H9 (cell line): ENCODE data around the gene PITPNM3. TPM values are rescaled to one million over a fixed set of nuclear protein-coding genes. Genes with fewer than 3 reads are reported as not detected.

Experiments used
- DNase-seq: peaks from one replicate; pipeline ENCODE4 v3.0.0-alpha.2; 2017
- H2AFZ ChIP-seq: one replicate; pipeline ENCODE4 v1.6.1; 2013; ENCODE audit warnings: mild to moderate bottlenecking, low read length, control low read depth, moderate library complexity
- H2AK5ac ChIP-seq: 2 replicates; pipeline ENCODE4 v1.6.1; 2013; ENCODE audit warnings: low read length, control low read depth, mixed read lengths; ENCODE audit not compliant: insufficient read length
- H2BK120ac ChIP-seq: one replicate; pipeline ENCODE4 v1.6.1; 2013; ENCODE audit warnings: low read depth, mild to moderate bottlenecking, low read length, control low read depth, inconsistent platforms; ENCODE audit not compliant: poor library complexity, severe bottlenecking
- H2BK12ac ChIP-seq: 2 replicates; pipeline ENCODE4 v1.6.1; 2013; ENCODE audit warnings: low read length, control low read depth, mixed read lengths, low read depth; ENCODE audit not compliant: insufficient read length
- H2BK15ac ChIP-seq: 2 replicates; pipeline ENCODE4 v1.6.1; 2013; ENCODE audit warnings: low read depth, low read length, control low read depth
- H2BK20ac ChIP-seq: one replicate; pipeline ENCODE4 v1.6.1; 2013; ENCODE audit warnings: low read depth, mild to moderate bottlenecking, low read length, control low read depth, inconsistent platforms; ENCODE audit not compliant: poor library complexity, severe bottlenecking
- H2BK5ac ChIP-seq: 2 replicates; pipeline ENCODE4 v1.6.1; 2013; ENCODE audit warnings: low read length, control low read depth, mixed read lengths; ENCODE audit not compliant: insufficient read length
- H3K14ac ChIP-seq: 2 replicates; pipeline ENCODE4 v1.6.1; 2013; ENCODE audit warnings: low read length, control low read depth; ENCODE audit not compliant: insufficient read depth
- H3K18ac ChIP-seq: 2 replicates; pipeline ENCODE4 v1.6.1; 2013; ENCODE audit warnings: low read depth, mild to moderate bottlenecking, mixed read lengths, low read length, control low read depth; ENCODE audit not compliant: insufficient read length
- H3K23ac ChIP-seq: 2 replicates; pipeline ENCODE4 v1.6.1; 2013; ENCODE audit warnings: low read length, control low read depth, mixed read lengths, low read depth; ENCODE audit not compliant: insufficient read length
- H3K23me2 ChIP-seq: 2 replicates; pipeline ENCODE4 v1.6.1; 2013; ENCODE audit warnings: low read depth, mild to moderate bottlenecking, mixed read lengths, low read length, control low read depth; ENCODE audit not compliant: insufficient read length, poor library complexity, severe bottlenecking
- H3K27ac ChIP-seq: 2 replicates; pipeline ENCODE4 v1.5.1; 2013; ENCODE audit warnings: low read length, control low read depth, mixed read lengths, low read depth; ENCODE audit not compliant: insufficient read length
- H3K27me3 ChIP-seq: 2 replicates; pipeline ENCODE4 v1.6.1; 2013; ENCODE audit warnings: low read length, control low read depth, inconsistent platforms; ENCODE audit not compliant: insufficient read depth
- H3K4ac ChIP-seq: 2 replicates; pipeline ENCODE4 v1.6.1; 2013; ENCODE audit warnings: low read depth, mild to moderate bottlenecking, control low read depth, inconsistent platforms, low read length, moderate library complexity
- H3K4me1 ChIP-seq: 2 replicates; pipeline ENCODE4 v1.6.1; 2013; ENCODE audit warnings: low read length, control low read depth, inconsistent platforms; ENCODE audit not compliant: insufficient read depth
- H3K4me2 ChIP-seq: 2 replicates; pipeline ENCODE4 v1.6.1; 2013; ENCODE audit warnings: low read length, control low read depth, mixed read lengths; ENCODE audit not compliant: insufficient read length, insufficient read depth
- H3K56ac ChIP-seq: 2 replicates; pipeline ENCODE4 v1.6.1; 2013; ENCODE audit warnings: low read depth, mild to moderate bottlenecking, mixed read lengths, low read length, control low read depth; ENCODE audit not compliant: insufficient read length
- H3K79me1 ChIP-seq: 2 replicates; pipeline ENCODE4 v1.6.1; 2013; ENCODE audit warnings: low read depth, mild to moderate bottlenecking, moderate library complexity, low read length, control low read depth, inconsistent platforms; ENCODE audit not compliant: insufficient read depth, poor library complexity, severe bottlenecking
- H3K79me2 ChIP-seq: 2 replicates; pipeline ENCODE4 v1.6.1; 2013; ENCODE audit warnings: low read length, control low read depth, inconsistent platforms; ENCODE audit not compliant: insufficient read depth
- H3K9ac ChIP-seq: 2 replicates; pipeline ENCODE4 v1.6.1; 2013; ENCODE audit warnings: low read length, control low read depth, mixed read lengths; ENCODE audit not compliant: insufficient read length; ENCODE audit errors: extremely low read depth
- H3K9me3 ChIP-seq: one replicate; pipeline ENCODE4 v1.6.1; 2013; ENCODE audit warnings: low read depth, low read length, inconsistent platforms; ENCODE audit not compliant: control insufficient read depth
- H3T11ph ChIP-seq: one replicate; pipeline ENCODE4 v1.6.1; 2013; ENCODE audit warnings: mild to moderate bottlenecking, low read length, control low read depth, inconsistent platforms
- H4K20me1 ChIP-seq: one replicate; pipeline ENCODE4 v1.6.1; 2013; ENCODE audit not compliant: control insufficient read depth, insufficient read length, insufficient read depth
- H4K5ac ChIP-seq: 2 replicates; pipeline ENCODE4 v1.6.1; 2013; ENCODE audit warnings: low read depth, mild to moderate bottlenecking, mixed read lengths, low read length, control low read depth; ENCODE audit not compliant: insufficient read length
- H4K8ac ChIP-seq: replicated peaks from 2 replicates; pipeline ENCODE4 v1.6.1; 2013; ENCODE audit warnings: low read length, control low read depth, mixed read lengths, low read depth; ENCODE audit not compliant: insufficient read length
- H4K91ac ChIP-seq: 2 replicates; pipeline ENCODE4 v1.6.1; 2013; ENCODE audit warnings: low read depth, mild to moderate bottlenecking, moderate library complexity, mixed read lengths, low read length, control low read depth; ENCODE audit not compliant: insufficient read length
- H3K27ac Mint-ChIP-seq, 3 experiments: 2 replicates in 2 of 3; 3 replicates in 1 of 3; pipeline ENCODE4 v1.8.0; 2020 to 2021; ENCODE audit warnings: mixed read lengths in 3 of 3, mild to moderate bottlenecking in 1 of 3, moderate library complexity in 1 of 3
- H3K27me3 Mint-ChIP-seq: 2 replicates; pipeline ENCODE4 v1.8.0; 2021; ENCODE audit warnings: low read depth, mild to moderate bottlenecking, moderate library complexity, mixed read lengths
- H3K36me3 Mint-ChIP-seq, 3 experiments: 2 replicates in 2 of 3; 3 replicates in 1 of 3; pipeline ENCODE4 v1.8.0; 2020 to 2021; ENCODE audit warnings: low read depth in 3 of 3, mixed read lengths in 3 of 3; ENCODE audit not compliant: insufficient read depth in 1 of 3
- H3K4me1 Mint-ChIP-seq, 2 experiments: 2 replicates each; pipeline ENCODE4 v1.8.0; 2020; ENCODE audit warnings: mixed read lengths in 2 of 2
- H3K4me3 Mint-ChIP-seq, 2 experiments: 2 replicates in 1 of 2; 3 replicates in 1 of 2; pipeline ENCODE4 v1.8.0; 2020 to 2021; ENCODE audit warnings: mild to moderate bottlenecking in 2 of 2, mixed read lengths in 2 of 2, moderate library complexity in 1 of 2
- H3K9me3 Mint-ChIP-seq, 2 experiments: 2 replicates in 1 of 2; 3 replicates in 1 of 2; pipeline ENCODE4 v1.8.0; 2020; ENCODE audit warnings: mild to moderate bottlenecking in 2 of 2, mixed read lengths in 2 of 2, moderate library complexity in 1 of 2
- CTCF ChIP-seq: fragments of 200-600 bp; sonication (generic); conservative IDR thresholded peaks from 3 replicates; pipeline ENCODE4 v1.8.0; 2021; ENCODE audit warnings: antibody characterized with exemption, mild to moderate bottlenecking
- WGBS: extraction: QIAGEN DNeasy Blood & Tissue Kit; methylation state at CpG from one replicate; pipeline ENCODE4 v1.1.7; 2013; ENCODE audit warnings: missing lambda C conversion rate, low lambda C conversion rate, mixed read lengths; ENCODE audit not compliant: insufficient read length; ENCODE audit errors: extremely low coverage; 5-methylcytosine and 5-hydroxymethylcytosine counted together
- total RNA-seq: library from RNA; stranded (reverse); gene quantifications from 2 replicates; pipeline ENCODE4 v1.2.1, GENCODE V29; 2021

PITPNM3 gene
- total RNA-seq, 1 experiment from 2014 or later = 3.4 TPM

GRCh38 chr17:6461246-6461645 is 95.1 kb downstream of the PITPNM3 start:
- no peaks in the 10 kb centered on the region; the same call in 1 of the 2 replicates for H3K27me3 ChIP-seq
- no peak overlapping the region for H3K9ac ChIP-seq
- no peak overlapping the region for H3K4me2 ChIP-seq
- no peak overlapping the region for H2BK15ac ChIP-seq
- H2BK5ac ChIP-seq = no peak overlapping the region
- peaks cover 3% of the 10 kb centered on the region for H3K27me3 Mint-ChIP-seq
- H3K27ac Mint-ChIP-seq = peak overlapping the region in 2 of 3 experiments; percentile 35 to 85; a peak in 3 of 7 replicates
- H2BK20ac ChIP-seq = no peak overlapping the region
- H3K4me1 ChIP-seq = peaks cover 13% of the 10 kb centered on the region; the same call in 1 of the 2 replicates
- no peak overlapping the region for H3K4me3 Mint-ChIP-seq
- no CpG with 5 or more reads among the region's 14 CpGs for WGBS
- no peak overlapping the region for H3K4ac ChIP-seq
- no peak overlapping the region for H4K5ac ChIP-seq
- no peak overlapping the region for H4K8ac ChIP-seq
- H3K18ac ChIP-seq = peak overlapping the region; percentile 36
- peaks cover 36 to 38% of the 10 kb centered on the region in 2 experiments for H3K4me1 Mint-ChIP-seq
- DNase-seq = no peak
- H3K27ac ChIP-seq = no peak overlapping the region
- no peaks in the 10 kb centered on the region for H3K9me3 ChIP-seq
- H3K79me1 ChIP-seq = no peaks in the 10 kb centered on the region
- no peak overlapping the region for H2AK5ac ChIP-seq
- TF ChIP-seq CTCF = no peak
- H3K23me2 ChIP-seq = no peaks in the 10 kb centered on the region
- H3K23ac ChIP-seq = no peak overlapping the region
- no peak overlapping the region for H2BK120ac ChIP-seq
- H3K56ac ChIP-seq = no peak overlapping the region
- H4K20me1 ChIP-seq = no peaks in the 10 kb centered on the region
- peaks cover 0 to under 1% (median 0%) of the 10 kb centered on the region in 3 experiments; a peak in 1 of 7 replicates for H3K36me3 Mint-ChIP-seq
- H2AFZ ChIP-seq = no peak overlapping the region
- no peaks in the 10 kb centered on the region; a peak in 1 of 5 replicates for H3K9me3 Mint-ChIP-seq
- peak overlapping the region; percentile 70 for H3K14ac ChIP-seq
- H3T11ph ChIP-seq = no peak overlapping the region
- no peak overlapping the region for H4K91ac ChIP-seq
- H2BK12ac ChIP-seq = no peak overlapping the region
- H3K79me2 ChIP-seq = no peaks in the 10 kb centered on the region
